Measurements from ENCODE around the gene MED13L.

Gene MED13L

DNA sequence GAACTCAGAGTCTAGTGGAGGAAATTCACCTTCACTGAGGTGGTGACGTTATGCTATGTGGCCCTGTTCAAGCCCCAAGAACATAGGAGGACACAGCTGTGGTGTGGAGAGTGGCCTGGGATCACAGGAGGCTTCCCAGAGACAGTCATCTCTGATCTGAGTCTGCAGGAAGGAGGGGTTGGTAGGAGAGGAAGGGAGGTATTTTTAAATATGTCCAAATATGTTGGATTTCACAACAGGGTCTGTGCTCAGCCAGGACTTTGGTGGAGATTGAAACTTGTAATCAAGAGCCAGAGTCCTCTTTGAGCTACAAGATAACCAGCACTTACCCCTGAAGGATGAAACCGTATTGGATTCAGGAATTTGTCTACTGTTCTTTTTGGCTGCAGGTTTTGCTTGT, 26.4 kb upstream of the MED13L start:
- DNase-seq (ENCODE audit: insufficient read length, low spot score) (no peak), FAIRE-seq (no peak)
- TF ChIP-seq, protein P1, sequence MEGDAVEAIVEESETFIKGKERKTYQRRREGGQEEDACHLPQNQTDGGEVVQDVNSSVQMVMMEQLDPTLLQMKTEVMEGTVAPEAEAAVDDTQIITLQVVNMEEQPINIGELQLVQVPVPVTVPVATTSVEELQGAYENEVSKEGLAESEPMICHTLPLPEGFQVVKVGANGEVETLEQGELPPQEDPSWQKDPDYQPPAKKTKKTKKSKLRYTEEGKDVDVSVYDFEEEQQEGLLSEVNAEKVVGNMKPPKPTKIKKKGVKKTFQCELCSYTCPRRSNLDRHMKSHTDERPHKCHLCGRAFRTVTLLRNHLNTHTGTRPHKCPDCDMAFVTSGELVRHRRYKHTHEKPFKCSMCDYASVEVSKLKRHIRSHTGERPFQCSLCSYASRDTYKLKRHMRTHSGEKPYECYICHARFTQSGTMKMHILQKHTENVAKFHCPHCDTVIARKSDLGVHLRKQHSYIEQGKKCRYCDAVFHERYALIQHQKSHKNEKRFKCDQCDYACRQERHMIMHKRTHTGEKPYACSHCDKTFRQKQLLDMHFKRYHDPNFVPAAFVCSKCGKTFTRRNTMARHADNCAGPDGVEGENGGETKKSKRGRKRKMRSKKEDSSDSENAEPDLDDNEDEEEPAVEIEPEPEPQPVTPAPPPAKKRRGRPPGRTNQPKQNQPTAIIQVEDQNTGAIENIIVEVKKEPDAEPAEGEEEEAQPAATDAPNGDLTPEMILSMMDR (IDR thresholded peaks at IDR 0.05; ENCODE audit: insufficient read depth, missing control alignments), result no peak

DNA sequence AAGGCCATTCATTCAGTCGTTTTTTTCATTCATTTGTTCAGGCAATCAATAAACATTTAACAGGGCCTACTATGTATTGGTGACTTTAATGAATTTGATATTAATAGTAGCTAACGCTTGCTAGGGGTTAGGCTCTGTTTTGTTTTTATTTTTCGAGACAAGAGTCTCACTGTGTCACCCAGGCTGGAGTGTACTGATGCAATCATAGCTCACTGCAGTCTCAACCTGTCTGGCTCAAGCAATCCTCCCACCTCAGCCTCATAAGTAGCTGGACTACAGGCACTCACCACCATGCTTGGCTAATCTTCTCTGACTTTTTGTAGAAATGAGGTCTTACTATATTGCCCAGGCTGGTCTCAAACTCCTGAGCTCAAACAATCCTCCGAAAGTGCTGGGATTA, 25.6 kb upstream of the MED13L start:
- DNase-seq (ENCODE audit: insufficient read length, low spot score), result no peak
- TF ChIP-seq, protein P1 (IDR thresholded peaks at IDR 0.05; ENCODE audit: insufficient read depth, missing control alignments), result no peak

DNA sequence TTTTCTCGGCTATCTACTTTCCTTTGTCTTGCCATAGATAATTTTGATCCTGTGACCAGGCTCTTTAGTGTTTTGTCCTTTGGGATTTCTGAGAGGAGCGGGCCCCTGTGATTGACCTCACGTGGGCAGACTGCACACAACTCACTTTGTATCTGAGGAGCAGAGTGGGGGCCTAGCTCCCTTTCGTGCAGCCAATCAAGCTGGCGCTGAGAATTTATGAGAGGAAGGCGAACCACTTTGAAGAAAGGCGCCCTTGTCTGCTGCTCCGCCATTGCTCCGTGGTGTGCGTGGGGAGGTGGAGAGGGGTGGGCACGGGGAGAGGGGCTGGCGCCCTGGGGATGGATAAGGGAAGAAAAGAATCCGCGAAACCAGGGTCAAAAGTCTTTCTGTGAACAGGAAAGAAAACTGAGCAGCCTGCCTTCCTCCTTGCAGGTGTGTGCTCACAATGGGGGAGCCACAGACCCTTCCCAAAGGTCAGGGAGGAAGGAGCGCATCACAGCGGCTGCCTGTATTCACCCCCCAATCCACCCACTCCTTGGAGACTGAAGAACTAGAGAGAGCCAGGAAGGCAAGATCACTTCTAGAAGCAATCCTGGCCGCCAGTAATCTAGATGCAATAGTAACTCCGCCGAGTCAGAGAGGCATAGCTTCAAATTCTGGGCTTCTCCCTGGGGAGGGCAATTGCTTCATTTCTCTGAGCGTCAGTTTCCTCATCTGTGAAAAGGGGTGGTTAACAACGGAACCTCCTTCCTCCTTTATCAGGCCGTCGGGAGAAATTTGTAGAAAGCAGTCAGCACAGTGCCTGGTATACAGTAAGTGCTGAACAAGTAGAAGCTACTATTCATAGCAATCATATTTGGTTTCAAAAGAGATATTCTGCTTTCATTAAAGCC, 24.9 kb upstream of the MED13L start:
- FAIRE-seq, result no peak
- TF ChIP-seq, protein P1 (IDR thresholded peaks at IDR 0.05; ENCODE audit: insufficient read depth, missing control alignments), result no peak

More for the DNA sequence above, 25.6 kb upstream of the MED13L start:
- no peak for FAIRE-seq

DNA sequence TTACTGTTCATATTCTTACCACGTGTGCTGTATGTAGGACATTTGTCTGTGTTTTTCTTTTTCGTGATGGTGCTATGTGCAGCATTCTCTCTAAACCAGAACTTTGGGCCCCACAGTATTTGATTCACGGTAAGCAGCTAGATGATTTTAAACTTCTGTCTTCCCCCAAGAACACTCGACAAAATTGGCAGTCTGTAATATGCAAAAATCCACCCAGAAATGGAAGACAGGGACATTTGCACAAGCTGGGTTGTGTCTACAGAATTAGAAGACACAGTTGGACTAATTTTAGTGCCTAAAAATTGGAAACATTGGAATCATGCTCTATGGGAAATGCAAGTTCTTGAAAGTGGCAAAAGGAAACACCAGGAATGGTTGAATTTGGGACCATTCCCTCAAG, 24.1 kb upstream of the MED13L start:
- TF ChIP-seq, protein P1 (IDR thresholded peaks at IDR 0.05; ENCODE audit: insufficient read depth, missing control alignments), result no peak
- DNase-seq (ENCODE audit: insufficient read length, low spot score), result no peak
- no peak for FAIRE-seq

More for the DNA sequence above, 24.9 kb upstream of the MED13L start:
- DNase-seq (ENCODE audit: insufficient read length, low spot score), result no peak

DNA sequence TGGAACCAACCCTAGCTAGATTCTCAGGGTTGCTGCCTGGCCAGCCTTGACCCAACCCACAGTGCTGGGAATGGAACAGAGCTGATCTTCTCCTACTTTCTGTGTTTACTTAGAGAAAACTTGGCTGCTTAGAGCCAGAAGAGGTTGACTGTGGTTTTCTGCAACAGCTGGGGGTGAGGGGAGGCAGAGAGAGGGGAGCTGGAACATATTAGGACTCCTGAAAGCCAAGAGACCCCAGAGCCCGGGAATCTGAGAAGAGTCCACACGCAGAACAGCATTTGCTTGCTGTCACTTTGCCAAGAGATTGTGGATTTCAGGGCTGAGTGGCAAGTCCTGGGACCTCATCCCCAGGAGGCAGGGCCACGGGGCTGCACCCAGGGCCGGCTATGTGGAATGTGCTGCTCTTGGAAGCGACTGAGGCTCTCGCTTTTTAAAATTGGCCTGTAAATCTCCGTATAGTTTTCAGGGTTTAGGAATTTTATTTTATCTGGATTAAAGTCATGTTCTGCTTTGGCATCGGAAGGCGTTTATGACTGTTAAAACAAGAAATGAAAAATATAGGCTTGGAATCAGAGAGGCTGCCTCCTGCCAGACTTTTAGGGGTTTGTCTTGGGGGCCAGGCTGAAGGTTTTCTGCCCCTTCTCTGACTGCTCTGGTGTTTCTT, 22.3 kb upstream of the MED13L start:
- FAIRE-seq (no peak), DNase-seq (ENCODE audit: insufficient read length, low spot score) (no peak)
- TF ChIP-seq, protein P1 (IDR thresholded peaks at IDR 0.05; ENCODE audit: insufficient read depth, missing control alignments), result no peak

DNA sequence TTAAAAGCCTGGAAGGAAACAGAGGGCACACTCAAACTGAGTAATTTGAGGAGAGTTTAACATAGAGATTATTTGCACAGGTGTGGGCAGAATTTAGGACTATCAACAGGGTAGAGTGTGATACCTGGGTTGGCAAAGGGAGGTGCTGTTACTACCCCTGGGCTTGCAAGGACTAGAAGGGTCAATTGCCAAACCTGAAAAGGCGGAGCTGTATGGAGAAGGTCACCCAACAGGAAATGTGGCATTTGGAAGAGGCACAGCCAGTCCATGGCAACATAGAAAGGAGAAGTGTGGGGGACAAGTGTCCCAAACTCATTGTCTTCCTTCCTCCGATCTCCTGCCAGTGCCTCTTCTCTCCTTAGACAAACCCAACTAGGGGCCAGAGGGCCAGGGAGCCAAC, 21.6 kb upstream of the MED13L start:
- no peak for FAIRE-seq

More for the DNA sequence above, 21.6 kb upstream of the MED13L start:
- DNase-seq (ENCODE audit: insufficient read length, low spot score), result no peak
- TF ChIP-seq, protein P1 (IDR thresholded peaks at IDR 0.05; ENCODE audit: insufficient read depth, missing control alignments), result no peak
